HG03196 (cell line): ENCODE results near the gene EFL1.

Source experiments
- ATAC-seq: cut with Tn5 transposase; IDR thresholded peaks from one replicate; pipeline ENCODE4 v1.9.1; 2021; ENCODE audit not compliant: unreplicated experiment

The EFL1 gene

DNA sequence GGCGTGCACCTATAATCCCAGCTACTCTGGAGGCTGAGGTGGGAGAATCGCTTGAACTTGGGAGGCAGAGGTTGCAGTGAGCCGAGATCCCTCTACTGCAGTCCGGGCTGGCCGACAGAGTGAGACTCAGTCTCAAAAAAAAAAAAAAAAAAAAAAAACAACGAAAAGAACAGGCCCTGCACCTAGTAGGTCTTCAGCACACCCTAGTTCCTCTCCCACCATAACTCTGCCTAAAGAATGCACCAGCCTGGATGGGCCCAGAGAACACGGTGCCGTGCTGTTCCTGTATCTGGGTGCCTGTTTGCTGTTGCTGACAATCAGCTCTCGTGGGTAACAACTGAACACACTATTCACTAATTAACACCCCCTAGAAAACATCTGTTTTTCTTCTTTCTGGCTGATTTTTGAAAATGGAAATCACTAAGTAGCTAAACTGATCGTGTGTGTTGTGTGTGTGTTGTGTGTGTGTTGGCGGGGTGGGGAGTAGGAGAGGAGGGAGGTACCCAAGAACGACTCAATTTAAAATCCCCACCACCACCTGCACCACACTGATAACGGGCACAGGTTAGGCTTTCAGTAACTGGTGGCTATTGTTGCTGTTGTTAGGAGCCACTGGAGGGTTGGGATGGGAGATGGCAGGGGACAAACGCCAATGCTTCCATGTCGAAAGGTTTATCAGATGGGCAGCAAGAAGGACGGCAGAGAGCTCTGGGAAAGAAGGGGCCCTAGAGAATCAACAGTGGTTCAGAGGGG, 176.1 kb downstream of the EFL1 start:
- ATAC-seq, result no peak

DNA sequence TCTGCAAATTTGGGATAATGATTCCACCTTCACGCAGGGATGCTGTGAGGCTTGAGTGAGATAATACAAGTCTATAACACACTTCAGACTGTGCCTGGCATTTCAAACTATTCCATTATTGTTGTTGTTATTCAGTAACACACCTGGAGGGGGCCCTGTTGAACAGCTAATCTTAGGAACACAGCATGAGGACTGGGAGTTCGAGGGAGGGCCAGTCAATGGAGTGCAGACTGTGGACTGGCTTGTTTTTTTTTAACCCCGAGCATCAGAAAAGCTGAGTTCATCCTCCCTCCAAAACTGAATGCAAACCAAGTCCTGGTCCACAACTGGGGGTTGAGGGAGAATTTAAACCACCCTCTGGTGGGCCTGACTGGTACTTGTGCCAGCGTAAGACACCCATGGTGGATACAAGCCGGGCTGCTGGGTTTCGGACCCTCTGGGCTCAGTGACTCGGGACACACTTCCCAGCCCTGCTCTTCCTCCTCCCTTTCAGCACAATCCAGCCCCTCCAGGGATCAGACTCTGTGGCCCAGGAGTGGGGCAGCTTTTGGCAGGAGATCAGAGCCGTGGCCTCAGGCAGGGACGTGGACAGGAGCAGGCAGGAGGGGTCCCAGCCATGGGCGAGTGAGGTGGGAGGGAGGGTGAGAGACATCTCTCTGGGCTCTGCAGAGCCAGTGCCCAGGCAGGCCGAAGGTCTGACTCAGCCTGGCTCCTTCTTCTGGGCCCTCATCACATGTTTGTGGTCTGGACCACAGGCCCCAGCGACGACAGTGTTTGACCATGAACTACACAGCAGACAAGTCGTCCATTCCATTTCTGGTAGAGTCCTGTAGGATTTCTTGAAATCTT, 180.4 kb downstream of the EFL1 start:
- ATAC-seq, result no peak

DNA sequence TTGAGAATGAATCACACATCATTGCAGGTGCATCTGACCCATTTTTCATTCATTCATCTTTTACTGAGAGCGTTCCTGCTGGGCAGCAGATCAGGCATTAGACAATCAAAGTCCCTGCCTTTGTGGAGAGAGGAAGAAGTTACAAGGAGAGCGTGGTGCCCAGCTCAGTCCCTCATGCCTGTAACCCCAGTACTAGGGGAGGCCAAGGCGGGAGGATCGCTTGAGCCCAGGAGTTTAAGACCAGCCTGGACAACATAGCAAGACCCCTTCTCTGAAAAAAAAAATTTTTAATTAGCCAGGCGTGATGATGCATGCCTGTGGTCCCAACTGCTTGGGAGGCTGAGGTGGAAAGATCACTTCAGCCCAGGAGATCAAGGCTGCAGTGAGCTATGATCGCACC, 181.8 kb downstream of the EFL1 start:
- ATAC-seq, result no peak
